Left forelimb (tissue), 1 donor: ENCODE results near the gene OR51I1.

Source experiments
- DNase-seq: peaks from one replicate; pipeline ENCODE4 v3.0.0-alpha.2; 2018; ENCODE audit warnings: low spot score

The OR51I1 gene, protein sequence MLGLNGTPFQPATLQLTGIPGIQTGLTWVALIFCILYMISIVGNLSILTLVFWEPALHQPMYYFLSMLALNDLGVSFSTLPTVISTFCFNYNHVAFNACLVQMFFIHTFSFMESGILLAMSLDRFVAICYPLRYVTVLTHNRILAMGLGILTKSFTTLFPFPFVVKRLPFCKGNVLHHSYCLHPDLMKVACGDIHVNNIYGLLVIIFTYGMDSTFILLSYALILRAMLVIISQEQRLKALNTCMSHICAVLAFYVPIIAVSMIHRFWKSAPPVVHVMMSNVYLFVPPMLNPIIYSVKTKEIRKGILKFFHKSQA

DNA sequence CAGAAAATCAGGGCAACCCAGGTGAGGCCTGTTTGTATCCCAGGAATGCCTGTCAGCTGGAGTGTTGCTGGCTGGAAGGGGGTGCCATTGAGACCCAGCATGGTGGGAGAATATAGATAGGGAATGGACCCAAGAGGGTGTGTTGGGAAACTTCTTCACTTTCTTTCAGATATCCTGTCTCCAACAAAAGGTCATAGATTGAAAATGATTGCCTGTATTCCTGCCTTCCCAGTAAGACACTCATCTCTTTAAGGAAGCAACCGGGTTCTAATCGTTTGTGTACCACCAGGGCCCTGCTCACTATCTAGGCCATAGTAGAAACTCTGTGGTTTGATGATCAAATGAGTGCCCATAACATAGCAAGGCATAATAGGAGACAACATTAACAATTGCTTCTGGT is at the start of gene OR51I1:
Gene OR51I1, minus strand, starts transcription at position 101 of the 400 bp plus-strand sequence. Its CDS starts 0 bp downstream, at position 101.
- no peak for DNase-seq

DNA sequence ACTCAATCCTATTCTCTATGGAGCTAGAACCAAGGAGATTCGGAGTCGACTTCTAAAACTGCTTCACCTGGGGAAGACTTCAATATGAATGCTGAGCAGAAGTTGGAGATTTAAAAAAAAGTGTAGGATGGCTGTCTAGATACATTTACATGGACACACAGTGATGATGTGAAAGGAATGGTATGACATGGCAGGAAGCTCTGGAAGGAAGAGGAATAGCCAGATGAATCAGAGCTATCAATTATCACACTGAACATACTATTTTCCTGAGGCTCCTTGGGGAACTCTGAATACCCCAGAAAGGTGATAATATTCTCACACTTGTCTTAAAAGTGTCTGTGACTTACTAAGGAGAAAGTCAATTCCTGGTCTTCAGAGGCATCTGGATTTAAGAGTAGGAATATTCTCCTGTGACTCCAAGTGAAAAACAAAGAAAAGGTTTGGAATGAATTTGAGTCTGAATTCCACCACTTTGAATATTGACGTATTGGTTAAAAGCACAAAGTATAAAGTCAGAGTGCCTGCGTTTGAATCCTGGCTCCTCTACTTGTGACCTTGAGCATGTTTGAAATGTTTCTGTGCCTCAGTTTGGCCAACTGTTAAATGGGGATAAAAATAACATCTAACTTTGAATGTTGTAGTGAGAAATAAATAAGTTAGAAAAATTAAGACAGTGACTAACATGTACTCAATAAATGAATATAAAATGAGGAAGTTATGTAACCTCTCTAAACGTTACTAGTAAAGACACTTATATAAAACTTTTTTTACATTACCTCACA is 48.5 kb upstream of the OR51I1 start:
- DNase-seq: no peak

DNA sequence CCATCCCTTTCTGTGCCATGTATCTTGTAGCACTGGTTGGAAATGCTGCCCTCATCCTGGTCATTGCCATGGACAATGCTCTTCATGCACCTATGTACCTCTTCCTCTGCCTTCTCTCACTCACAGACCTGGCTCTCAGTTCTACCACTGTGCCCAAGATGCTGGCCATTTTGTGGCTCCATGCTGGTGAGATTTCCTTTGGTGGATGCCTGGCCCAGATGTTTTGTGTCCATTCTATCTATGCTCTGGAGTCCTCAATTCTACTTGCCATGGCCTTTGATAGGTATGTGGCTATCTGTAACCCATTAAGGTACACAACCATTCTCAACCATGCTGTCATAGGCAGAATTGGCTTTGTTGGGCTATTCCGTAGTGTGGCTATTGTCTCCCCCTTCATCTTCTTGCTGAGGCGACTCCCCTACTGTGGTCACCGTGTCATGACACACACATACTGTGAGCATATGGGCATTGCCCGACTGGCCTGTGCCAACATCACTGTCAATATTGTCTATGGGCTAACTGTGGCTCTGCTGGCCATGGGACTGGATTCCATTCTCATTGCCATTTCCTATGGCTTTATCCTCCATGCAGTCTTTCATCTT is 47.6 kb upstream of the OR51I1 start:
- DNase-seq: no peak

DNA sequence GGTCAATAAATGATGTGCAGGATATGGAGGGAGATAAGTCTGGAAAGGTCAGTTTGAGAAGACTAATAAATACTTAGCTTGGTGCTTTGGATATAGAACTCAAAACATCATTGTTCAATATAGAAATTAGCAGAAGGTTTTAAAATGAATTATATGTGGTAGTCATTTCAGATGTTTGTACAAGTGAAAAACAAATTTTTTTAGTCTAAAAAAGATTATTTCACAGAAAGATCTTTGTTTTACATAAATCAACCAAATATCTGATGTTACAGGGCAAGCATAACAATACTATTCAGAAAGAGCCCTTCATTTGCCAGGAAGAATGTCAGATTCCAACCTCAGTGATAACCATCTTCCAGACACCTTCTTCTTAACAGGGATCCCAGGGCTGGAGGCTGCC is 47.1 kb upstream of the OR51I1 start, which contains the start of gene OR52D1:
Gene OR52D1, plus strand, starts transcription at position 301 of the 400 bp plus-strand sequence. Its CDS starts 22 bp downstream, at position 323.
- no peak for DNase-seq

DNA sequence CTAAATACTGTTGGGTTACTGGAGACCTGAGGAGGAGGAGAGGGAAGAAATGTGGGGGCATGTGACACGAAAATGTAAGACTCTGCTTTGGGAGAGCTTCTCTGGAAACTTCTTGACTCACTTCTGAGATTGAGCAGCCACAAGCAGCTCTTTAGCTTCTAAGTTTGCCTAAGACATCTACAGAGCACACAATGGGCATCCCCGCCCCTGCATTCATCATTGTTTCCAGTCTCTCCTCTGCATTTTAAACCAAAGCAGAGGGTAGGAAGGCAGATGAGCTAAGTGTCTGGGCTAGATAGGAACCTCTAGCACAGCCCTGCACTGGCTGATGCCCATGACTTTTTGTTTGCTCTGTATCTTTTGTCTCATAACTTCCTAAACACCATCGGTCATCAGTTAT is 45.1 kb upstream of the OR51I1 start:
- no peak for DNase-seq

DNA sequence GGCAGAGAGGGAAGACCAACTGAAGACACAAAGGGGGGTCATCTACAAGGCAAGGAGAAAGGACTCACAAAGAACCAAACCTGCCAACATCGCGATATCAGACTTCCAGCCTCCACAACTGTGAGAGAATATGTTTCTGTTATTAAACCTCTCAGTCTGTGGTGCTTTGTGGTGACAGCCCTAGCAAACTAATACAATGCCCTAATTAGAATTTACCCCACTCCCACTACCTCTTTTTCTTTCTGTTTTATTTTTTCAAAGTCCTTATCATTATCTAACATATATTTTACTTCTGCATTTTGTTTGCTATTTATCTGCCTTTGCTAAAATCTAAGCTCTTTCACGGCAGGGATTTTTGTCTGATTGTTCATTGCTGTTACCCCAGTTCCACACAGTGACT is 44.7 kb upstream of the OR51I1 start:
- DNase-seq: no peak

DNA sequence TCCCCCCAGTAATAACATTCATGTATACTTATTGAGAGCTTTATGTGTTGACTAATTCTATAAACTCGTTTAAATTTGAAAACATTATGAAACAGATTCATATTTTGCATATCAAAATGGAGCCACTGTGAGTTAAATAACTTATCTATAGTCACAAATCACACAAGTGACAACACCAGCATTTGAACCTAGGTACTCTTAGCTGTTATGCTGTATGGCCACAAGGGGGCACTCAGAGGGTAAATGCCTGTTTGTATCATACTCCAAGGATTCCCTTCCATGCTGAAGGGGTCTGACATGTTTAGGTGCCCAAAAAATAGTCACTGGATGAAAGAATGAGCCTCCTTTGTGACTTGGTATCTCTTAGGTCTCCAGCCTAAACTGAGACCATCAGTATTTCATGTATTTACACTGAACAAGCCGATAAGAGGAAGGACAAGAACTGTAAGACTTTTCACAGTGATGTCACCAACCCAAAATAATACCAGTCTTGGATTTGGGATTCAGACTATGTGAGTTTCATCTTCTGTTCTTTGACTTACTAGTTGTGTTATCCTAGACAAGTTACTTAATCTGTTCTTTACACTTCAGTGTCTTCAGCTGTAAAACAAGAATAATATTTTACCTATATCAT is 35.0 kb upstream of the OR51I1 start:
- no peak for DNase-seq

DNA sequence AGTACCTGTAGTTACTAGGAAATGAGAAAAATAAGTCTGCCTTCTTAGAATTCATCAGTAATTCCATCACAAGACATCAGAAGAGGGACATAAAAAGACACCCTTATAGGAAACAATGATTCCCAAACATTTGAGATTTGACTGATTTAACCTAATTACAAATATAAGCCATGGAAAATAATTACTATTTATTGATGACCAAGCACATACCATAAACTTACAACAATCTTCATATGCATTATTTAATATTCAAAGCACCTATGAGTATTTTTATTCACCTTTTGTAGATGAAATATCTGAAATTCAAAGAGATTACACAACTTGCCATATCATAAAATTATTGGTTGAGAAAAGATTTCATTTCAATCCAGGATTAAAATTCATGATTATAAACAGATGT is 32.6 kb upstream of the OR51I1 start:
- no peak for DNase-seq

DNA sequence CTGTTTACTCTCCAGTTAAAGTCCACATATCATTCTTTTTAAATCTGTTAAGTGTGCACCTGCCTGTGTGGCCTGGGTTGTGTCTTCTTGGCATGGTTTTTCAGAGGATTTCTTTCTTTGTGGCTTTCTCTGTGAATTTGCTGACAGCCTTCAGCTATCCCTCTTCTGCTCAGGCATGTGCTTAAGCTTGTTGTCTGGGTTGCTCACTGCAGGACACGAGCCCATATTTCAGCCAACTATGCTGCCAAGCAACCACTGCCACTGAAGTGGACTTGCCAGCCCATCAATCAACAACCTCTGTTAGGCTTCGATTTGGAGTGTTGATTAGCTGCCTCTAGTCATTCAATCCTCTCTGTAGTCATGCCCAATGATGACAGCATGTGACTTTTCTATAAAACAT is 26.2 kb upstream of the OR51I1 start:
- no peak for DNase-seq

DNA sequence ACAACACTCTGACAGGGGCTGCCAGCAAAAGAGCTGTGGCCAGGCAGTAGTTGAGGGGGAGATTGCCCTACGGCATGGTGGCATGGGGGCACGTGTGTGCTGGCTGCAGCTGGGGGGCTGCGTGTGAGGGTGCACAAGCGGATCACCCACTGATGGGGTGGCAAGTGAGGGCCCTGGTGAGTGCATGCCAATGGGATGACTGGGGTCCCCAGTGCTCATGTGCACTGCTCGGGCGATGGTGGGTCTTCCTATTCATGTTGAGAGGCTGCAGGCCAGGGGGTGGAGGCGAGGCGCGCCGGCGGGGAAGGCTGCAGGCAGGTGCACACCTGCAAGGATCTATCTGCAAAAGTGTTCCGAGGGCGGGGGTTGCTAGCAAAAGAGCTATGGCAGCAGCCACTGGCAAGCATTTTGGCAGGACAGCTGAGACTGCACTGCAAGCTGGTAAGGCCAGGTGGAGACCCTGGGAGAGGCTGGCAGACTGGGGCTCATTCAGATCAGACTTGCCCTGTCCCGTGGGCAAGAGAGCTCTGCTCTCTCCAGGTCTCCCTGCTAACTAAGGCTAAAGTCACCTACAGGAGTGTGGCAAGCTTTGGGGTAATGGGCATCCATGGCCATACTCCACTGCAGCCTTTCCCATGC is 19.8 kb upstream of the OR51I1 start:
- no peak for DNase-seq

DNA sequence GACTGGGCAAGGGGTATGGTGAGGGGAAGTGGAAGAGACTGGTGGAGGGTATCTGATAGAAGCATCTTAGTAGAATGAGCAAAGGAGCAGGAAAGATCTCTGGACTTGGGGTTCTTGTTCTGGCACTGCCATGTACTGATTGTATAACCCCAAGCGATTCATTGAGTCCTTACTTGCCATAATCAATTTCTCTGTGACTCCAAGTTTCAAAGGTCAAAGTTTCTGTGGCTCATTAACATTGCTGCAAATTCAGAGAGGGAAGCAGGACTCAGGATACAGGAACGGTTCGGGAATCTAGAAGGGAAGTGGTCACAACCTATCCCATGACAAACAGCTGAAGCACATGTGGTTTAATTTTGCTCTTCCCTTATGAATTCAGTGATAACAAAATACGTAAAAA is 8.1 kb upstream of the OR51I1 start:
- DNase-seq: no peak

DNA sequence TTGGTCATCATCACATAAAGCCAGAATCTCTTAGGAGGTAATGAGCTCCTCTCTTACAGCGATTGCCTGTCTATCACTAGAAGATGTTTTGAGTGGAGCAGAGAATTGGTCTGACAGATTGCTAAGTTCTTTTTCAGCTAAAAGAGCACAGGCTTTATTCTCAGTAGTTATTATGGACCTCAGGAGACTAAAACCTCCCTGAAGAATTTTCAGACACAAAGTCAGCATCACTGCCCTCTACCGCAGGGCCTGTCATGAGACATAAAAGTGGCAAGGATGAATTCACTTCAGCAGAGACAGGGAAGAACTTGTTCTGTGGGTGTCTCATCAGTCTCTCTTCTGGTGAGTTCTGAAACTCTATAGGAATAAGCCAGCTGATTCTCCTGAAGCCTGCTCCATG is 7.7 kb upstream of the OR51I1 start, which contains the start of gene OR51I2:
Gene OR51I2, plus strand, starts transcription at position 301 of the 400 bp plus-strand sequence. CDS start 4,166 bp downstream, outside the sequence.
- no peak for DNase-seq

DNA sequence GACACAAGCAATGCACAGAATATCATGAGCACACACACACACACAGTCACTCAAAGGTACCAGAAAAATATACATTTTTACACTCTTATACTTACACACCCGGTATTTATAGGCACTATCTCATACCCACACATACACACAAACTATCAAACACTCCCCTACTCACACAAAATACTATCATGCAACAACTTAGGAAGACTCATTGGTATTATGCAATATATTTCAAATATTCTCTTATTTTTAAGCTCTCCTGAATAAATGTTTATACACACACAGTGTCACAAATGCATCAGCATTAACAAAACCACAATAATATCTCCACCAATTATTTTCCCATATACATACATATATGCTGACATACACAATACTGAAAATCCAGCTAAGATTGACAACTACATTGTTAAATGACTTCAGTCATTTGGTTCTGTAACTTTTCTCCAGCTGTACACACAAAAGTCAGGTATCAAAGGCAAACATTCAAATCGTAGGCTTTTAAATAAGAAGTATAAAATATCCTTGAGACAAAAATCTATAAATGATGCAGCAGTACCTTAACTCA is 2.6 kb upstream of the OR51I1 start:
- DNase-seq: no peak

DNA sequence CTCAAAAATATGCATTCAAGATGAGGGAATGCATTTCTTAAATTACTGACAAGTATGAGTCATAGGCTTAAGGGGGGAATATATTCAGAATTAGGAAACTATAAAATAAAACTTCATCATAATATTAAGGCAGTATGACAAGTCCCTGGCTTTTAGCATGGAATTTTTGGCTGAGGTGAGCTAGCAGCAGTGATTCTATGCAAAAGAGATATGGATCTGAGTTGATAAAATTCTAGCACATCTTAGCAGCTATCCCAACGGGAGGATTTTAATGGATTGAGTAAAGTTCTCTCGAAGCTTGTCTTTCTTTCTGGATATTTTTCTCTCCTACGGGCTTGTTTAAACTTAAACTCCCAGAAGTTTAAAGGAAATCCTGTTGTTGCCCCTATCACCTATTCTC is 18.2 kb downstream of the OR51I1 start:
- no peak for DNase-seq

DNA sequence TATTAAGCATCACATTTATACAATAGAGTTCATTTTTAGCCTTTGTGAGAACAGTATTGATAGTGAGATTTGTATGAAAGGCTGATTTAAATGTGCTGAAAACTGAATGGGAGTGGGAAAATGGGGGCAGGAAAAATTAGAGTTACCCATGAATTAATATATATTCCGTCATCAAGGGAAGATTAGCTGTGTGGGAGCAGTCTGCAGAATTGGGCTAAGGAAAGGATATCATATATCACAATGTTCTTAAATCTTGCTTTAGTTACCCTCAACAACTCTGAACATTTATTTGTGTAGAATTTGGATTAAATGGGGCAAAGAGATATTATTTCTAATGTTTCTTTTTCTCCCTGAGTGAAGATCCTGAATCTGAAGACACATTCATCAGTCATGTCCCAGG is 19.5 kb downstream of the OR51I1 start, which contains the start of gene OR51Q1:
Gene OR51Q1, plus strand, starts transcription at position 301 of the 400 bp plus-strand sequence. Its CDS starts 90 bp downstream, at position 391.
- DNase-seq: no peak

DNA sequence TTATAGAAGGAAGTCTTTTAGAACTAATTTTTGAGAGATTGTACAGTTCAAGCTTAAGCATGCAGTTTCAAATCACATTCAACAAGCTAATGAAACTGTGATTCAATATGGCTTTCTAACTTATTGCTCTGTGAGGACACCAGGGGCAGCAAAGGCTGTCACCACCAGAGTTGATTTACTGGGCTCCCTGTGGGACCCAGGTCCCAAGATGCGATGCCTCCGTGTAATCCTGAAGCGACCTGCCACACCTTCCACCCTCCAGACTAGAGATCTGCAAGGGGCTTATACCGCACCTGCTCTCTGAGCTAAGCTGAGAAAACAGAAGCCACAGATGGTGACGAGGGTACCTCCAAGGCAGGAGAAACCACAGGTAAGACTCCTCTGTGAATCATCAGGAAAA is 20.3 kb downstream of the OR51I1 start:
- DNase-seq: no peak

DNA sequence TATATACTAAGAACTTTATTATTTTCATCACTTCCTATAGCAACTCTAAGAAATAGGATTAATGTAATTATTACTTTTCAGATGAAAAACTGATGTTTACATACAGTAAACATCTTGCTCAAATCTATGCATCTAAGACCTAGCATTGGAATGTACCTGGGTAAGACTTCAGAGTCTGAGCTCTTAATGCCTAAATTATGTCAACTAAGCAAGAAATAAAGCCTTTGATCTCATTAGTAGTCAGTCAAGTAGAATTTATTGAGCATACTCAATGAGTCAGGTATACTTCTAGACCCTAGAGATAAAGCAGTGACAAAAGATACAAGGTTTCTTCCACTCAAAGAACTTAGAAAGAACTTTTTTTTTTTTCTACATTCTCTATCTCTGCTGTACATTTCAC is 36.1 kb downstream of the OR51I1 start:
- no peak for DNase-seq

DNA sequence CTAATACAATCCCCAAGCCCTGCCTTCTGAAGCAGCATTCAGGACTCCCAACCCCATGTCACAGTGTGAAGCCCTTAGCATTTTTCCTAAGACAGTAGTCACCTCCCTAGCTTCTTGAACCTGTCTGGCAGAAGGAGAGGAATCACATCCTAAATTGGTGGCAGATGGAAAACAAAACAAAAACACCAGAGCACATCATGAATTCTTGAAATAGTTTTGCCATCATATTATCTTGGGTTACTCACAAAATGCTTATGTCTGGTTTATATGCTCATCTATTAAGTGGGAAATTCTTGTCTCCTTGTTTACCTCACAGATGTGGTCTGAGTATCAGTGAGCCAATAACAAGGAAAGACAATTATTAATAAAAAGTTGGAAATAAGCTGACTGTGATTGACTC is 42.4 kb downstream of the OR51I1 start:
- no peak for DNase-seq

DNA sequence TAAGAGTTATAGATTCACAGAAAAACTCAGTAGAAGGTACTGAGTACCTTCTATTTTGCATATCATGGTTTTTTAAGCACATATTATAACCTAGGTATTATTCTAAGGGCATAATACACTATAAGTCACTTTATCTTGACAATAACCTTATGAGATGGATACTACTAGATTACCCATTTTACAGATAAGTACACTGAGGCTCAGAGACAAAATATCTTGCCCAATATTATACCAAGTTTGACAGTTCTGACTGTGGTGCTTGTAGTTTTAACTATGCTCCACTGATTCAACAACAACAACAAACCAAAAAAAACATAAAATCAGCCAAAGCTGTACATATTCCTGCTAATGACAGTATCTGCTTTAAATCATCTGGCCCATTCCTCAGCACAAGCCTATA is 47.2 kb downstream of the OR51I1 start:
- no peak for DNase-seq
